Measurements from ENCODE around the gene JAM3.
"Not testable (repeated sequence)": the region's sequence is repeated elsewhere in the genome, so short reads cannot be mapped to it uniquely, and the experiment has no call there.

The JAM3 gene

GRCh38 chr11:134098566-134099184 lies 29.8 kb downstream of the JAM3 start:
- no peak overlapping the region for H3K4me3 ChIP-seq (ENCODE audit: severe bottlenecking)
- H3K9me3 ChIP-seq (ENCODE audit: severe bottlenecking), result no peaks in the 10 kb centered on the region
- TF ChIP-seq CTCF (IDR thresholded peaks at IDR 0.05; ENCODE audit: poor library complexity, severe bottlenecking), result peak; percentile 55
- no peaks in the 10 kb centered on the region for H3K4me1 ChIP-seq (ENCODE audit: insufficient read depth, poor library complexity, severe bottlenecking)
- no peaks in the 10 kb centered on the region for H3K36me3 ChIP-seq (ENCODE audit: low read depth)
- peak; percentile 79 for ATAC-seq (ENCODE audit: low read depth)
- no peak for DNase-seq (ENCODE audit: low spot score)
- no peak overlapping the region for H3K27ac ChIP-seq (ENCODE audit: poor library complexity, severe bottlenecking)
- no peaks in the 10 kb centered on the region for H3K27me3 ChIP-seq (ENCODE audit: insufficient read depth, poor library complexity, severe bottlenecking)

- no peaks in the 10 kb centered on the region for H3K4me1 ChIP-seq (ENCODE audit: insufficient read depth, poor library complexity, severe bottlenecking)
- no peaks in the 10 kb centered on the region for H3K9me3 ChIP-seq (ENCODE audit: severe bottlenecking)
- TF ChIP-seq CTCF (IDR thresholded peaks at IDR 0.05; ENCODE audit: poor library complexity, severe bottlenecking), result no peak
These were observed 31.3 kb downstream of the JAM3 start for GRCh38 chr11:134100171-134100570.

DNA sequence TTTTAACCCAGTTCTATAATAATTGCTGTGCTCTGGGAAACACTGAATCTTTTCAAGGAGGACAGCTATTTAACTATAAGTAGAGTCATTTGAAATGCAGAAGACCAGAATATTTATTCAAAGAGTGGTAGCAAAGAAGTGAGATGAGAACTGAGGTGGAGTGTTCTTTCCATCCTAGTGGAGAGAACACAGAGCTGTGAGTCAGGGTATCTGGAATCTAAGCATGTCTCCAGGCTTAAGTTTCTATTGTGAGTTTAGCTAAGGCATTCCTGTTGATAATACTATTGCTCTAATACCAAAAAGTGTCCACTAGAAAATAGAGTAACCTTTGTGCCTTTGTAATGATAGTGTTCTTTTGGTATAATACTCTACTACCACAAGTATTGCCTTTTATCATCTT lies 32.4 kb downstream of the JAM3 start:
- DNase-seq (ENCODE audit: low spot score) (no peak), ATAC-seq (ENCODE audit: low read depth) (no peak)
- TF ChIP-seq CTCF (IDR thresholded peaks at IDR 0.05; ENCODE audit: poor library complexity, severe bottlenecking), result no peak
- H3K4me3 ChIP-seq (ENCODE audit: severe bottlenecking), result no peak overlapping the region
- no peaks in the 10 kb centered on the region for H3K4me1 ChIP-seq (ENCODE audit: insufficient read depth, poor library complexity, severe bottlenecking)
- no peaks in the 10 kb centered on the region for H3K36me3 ChIP-seq (ENCODE audit: low read depth)
- no peaks in the 10 kb centered on the region for H3K9me3 ChIP-seq (ENCODE audit: severe bottlenecking)
- H3K27ac ChIP-seq (ENCODE audit: poor library complexity, severe bottlenecking), result no peak overlapping the region
- no peaks in the 10 kb centered on the region for H3K27me3 ChIP-seq (ENCODE audit: insufficient read depth, poor library complexity, severe bottlenecking)

More at GRCh38 chr11:134100171-134100570, 31.3 kb downstream of the JAM3 start:
- DNase-seq (ENCODE audit: low spot score) (no peak), ATAC-seq (ENCODE audit: low read depth) (no peak)
- Histone ChIP-seq H3K4me3 (ENCODE audit: severe bottlenecking) (no peak overlapping the region), H3K27me3 (ENCODE audit: insufficient read depth, poor library complexity, severe bottlenecking) (no peaks in the 10 kb centered on the region), H3K27ac (ENCODE audit: poor library complexity, severe bottlenecking) (no peak overlapping the region), H3K36me3 (ENCODE audit: low read depth) (no peaks in the 10 kb centered on the region)

GRCh38 chr11:134110252-134110815 lies 41.5 kb downstream of the JAM3 start:
- H3K27ac ChIP-seq (ENCODE audit: poor library complexity, severe bottlenecking), result no peak overlapping the region
- no peak for ATAC-seq (ENCODE audit: low read depth)
- no peak overlapping the region for H3K4me3 ChIP-seq (ENCODE audit: severe bottlenecking)
- no peak for DNase-seq (ENCODE audit: low spot score)
- peaks cover 3% of the 10 kb centered on the region for H3K27me3 ChIP-seq (ENCODE audit: insufficient read depth, poor library complexity, severe bottlenecking)
- no peaks in the 10 kb centered on the region for H3K9me3 ChIP-seq (ENCODE audit: severe bottlenecking)
- no peak for TF ChIP-seq CTCF (IDR thresholded peaks at IDR 0.05; ENCODE audit: poor library complexity, severe bottlenecking)
- no peaks in the 10 kb centered on the region for H3K4me1 ChIP-seq (ENCODE audit: insufficient read depth, poor library complexity, severe bottlenecking)
- H3K36me3 ChIP-seq (ENCODE audit: low read depth), result no peaks in the 10 kb centered on the region

DNA sequence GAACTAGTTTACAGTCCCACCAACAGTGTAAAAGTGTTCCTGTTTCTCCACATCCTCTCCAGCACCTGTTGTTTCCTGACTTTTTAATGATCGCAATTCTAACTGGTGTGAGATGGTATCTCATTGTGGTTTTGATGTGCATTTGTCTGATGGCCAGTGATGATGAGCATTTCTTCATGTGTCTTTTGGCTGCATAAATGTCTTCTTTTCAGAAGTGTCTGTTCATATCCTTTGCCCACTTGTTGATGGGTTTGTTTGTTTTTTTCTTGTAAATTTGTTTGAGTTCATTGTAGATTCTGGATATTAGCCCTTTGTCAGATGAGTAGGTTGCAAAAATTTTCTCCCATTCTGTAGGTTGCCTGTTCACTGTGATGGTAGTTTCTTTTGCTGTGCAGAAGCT lies 44.9 kb downstream of the JAM3 start:
- not testable (repeated sequence) for H3K4me3 ChIP-seq (ENCODE audit: severe bottlenecking); ATAC-seq (ENCODE audit: low read depth); H3K27ac ChIP-seq (ENCODE audit: poor library complexity, severe bottlenecking); H3K36me3 ChIP-seq (ENCODE audit: low read depth); H3K4me1 ChIP-seq (ENCODE audit: insufficient read depth, poor library complexity, severe bottlenecking); DNase-seq (ENCODE audit: low spot score); H3K27me3 ChIP-seq (ENCODE audit: insufficient read depth, poor library complexity, severe bottlenecking); H3K9me3 ChIP-seq (ENCODE audit: severe bottlenecking)
